ENCODE data around the gene ARMC9.

GRCh38 chr2:231380991-231381847, 182.8 kb downstream of the ARMC9 start:
- TF ChIP-seq POLR2A (IDR thresholded peaks at IDR 0.05; ENCODE audit: low read depth, low read length) (no peak), FOS (IDR thresholded peaks at IDR 0.05; ENCODE audit: borderline replicate concordance, insufficient read depth, low read length) (no peak), CTCF (IDR thresholded peaks at IDR 0.05; ENCODE audit: extremely low read depth in 1 of 2, insufficient read depth in 1 of 2, low read depth in 1 of 2, low read length in 2 of 2) (no peak), EZH2 (IDR thresholded peaks at IDR 0.05; ENCODE audit: borderline replicate concordance, low read depth, low read length, severe bottlenecking) (no peak), POLR2AphosphoS5 (IDR thresholded peaks at IDR 0.05; ENCODE audit: insufficient read depth, low read depth, low read length) (no peak)

Measured in endothelial cell of umbilical vein (primary cell).